GM23338 (cell line): ENCODE results near the gene PELO. TPM values are rescaled to one million over a fixed set of nuclear protein-coding genes. Genes with fewer than 3 reads are reported as not detected.

ENCODE experiments used
- ATAC-seq: fragments of 200-7000 bp; cut with Tn5 transposase; 3 replicates; pipeline ENCODE4 v1.9.1; 2020
- DNase-seq: peaks from one replicate; pipeline ENCODE4 v3.0.0-alpha.2; 2015; ENCODE audit warnings: low spot score
- H2AFZ ChIP-seq: fragments of 200-600 bp; sonication (generic); 2 replicates; pipeline ENCODE4 v1.8.0; 2016; ENCODE audit warnings: antibody characterized with exemption, mild to moderate bottlenecking, moderate library complexity
- H3F3A ChIP-seq: fragments of 200-600 bp; sonication (generic); replicated peaks from 2 replicates; pipeline ENCODE4 v1.8.0; 2017; ENCODE audit warnings: antibody characterized with exemption, mixed run types, low read depth
- H3K27ac ChIP-seq: fragments of 200-600 bp; sonication (generic); 2 replicates; pipeline ENCODE4 v1.6.1; 2016; ENCODE audit warnings: low read depth
- H3K27me3 ChIP-seq: fragments of 200-600 bp; sonication (generic); 2 replicates; pipeline ENCODE4 v1.8.0; 2016; ENCODE audit warnings: mild to moderate bottlenecking, mixed run types, moderate library complexity; ENCODE audit not compliant: insufficient read depth
- H3K36me3 ChIP-seq: fragments of 200-600 bp; sonication (generic); 2 replicates; pipeline ENCODE4 v1.8.0; 2016; ENCODE audit warnings: mild to moderate bottlenecking; ENCODE audit not compliant: insufficient read depth
- H3K4me1 ChIP-seq: fragments of 200-600 bp; sonication (generic); 2 replicates; pipeline ENCODE4 v1.8.0; 2016; ENCODE audit warnings: mild to moderate bottlenecking, moderate library complexity; ENCODE audit not compliant: insufficient read depth
- H3K4me2 ChIP-seq: fragments of 200-600 bp; sonication (generic); 2 replicates; pipeline ENCODE4 v1.7.1; 2017; ENCODE audit warnings: mixed run types
- H3K4me3 ChIP-seq: fragments of 200-600 bp; sonication (generic); 2 replicates; pipeline ENCODE4 v1.6.1; 2016; ENCODE audit warnings: mixed run types
- H3K79me2 ChIP-seq: fragments of 200-600 bp; sonication (generic); replicated peaks from 2 replicates; pipeline ENCODE4 v1.8.0; 2017; ENCODE audit warnings: mild to moderate bottlenecking; ENCODE audit not compliant: insufficient read depth
- H3K9me2 ChIP-seq: fragments of 200-600 bp; sonication (generic); 2 replicates; pipeline ENCODE4 v1.8.0; 2017; ENCODE audit not compliant: insufficient read depth
- H4K20me1 ChIP-seq: fragments of 200-600 bp; sonication (generic); replicated peaks from 2 replicates; pipeline ENCODE4 v1.8.0; 2017; ENCODE audit warnings: mild to moderate bottlenecking; ENCODE audit not compliant: insufficient read depth
- H3K27ac Mint-ChIP-seq: 2 replicates; pipeline ENCODE4 v1.8.0; 2020; ENCODE audit warnings: inconsistent platforms, mild to moderate bottlenecking, moderate library complexity, mixed read lengths
- H3K27me3 Mint-ChIP-seq: 3 replicates; pipeline ENCODE4 v1.8.0; 2022; ENCODE audit warnings: low read depth, mild to moderate bottlenecking, moderate library complexity, mixed read lengths, inconsistent platforms; ENCODE audit not compliant: insufficient read depth, poor library complexity
- H3K36me3 Mint-ChIP-seq: 3 replicates; pipeline ENCODE4 v1.8.0; 2021; ENCODE audit warnings: low read depth, mild to moderate bottlenecking, inconsistent platforms, moderate library complexity, mixed read lengths
- H3K4me1 Mint-ChIP-seq: 3 replicates; pipeline ENCODE4 v1.8.0; 2020; ENCODE audit warnings: mild to moderate bottlenecking, inconsistent platforms, mixed read lengths
- H3K4me3 Mint-ChIP-seq: 3 replicates; pipeline ENCODE4 v1.8.0; 2021; ENCODE audit warnings: moderate library complexity, mild to moderate bottlenecking, inconsistent platforms, mixed read lengths
- H3K9me3 Mint-ChIP-seq: 3 replicates; pipeline ENCODE4 v1.8.0; 2020; ENCODE audit warnings: moderate library complexity, mild to moderate bottlenecking, inconsistent platforms, mixed read lengths
- CREB1 ChIP-seq: fragments of 250-450 bp; sonication (Bioruptor Pico); IDR thresholded peaks from 2 replicates; pipeline ENCODE4 v1.5.0; 2020; ENCODE audit warnings: low read depth, mild to moderate bottlenecking, moderate library complexity
- EZH2 ChIP-seq: fragments of 200-600 bp; sonication (generic); IDR thresholded peaks from one replicate; pipeline ENCODE4 v1.8.0; 2017; ENCODE audit warnings: antibody characterized with exemption, mild to moderate bottlenecking, low read depth; ENCODE audit not compliant: unreplicated experiment
- EZH2phosphoT487 ChIP-seq: fragments of 200-600 bp; sonication (generic); IDR thresholded peaks from one replicate; pipeline ENCODE4 v1.8.1; 2018; ENCODE audit warnings: antibody characterized with exemption; ENCODE audit not compliant: unreplicated experiment
- JUNB ChIP-seq: IDR thresholded peaks from one replicate; pipeline ENCODE4 v1.6.1; 2016; ENCODE audit warnings: antibody characterized with exemption; ENCODE audit not compliant: unreplicated experiment
- NANOG ChIP-seq: IDR thresholded peaks from 2 replicates; pipeline ENCODE4 v1.6.1; 2016; ENCODE audit warnings: antibody characterized with exemption, borderline replicate concordance
- POLR2AphosphoS5 ChIP-seq: IDR thresholded peaks from 2 replicates; pipeline ENCODE4 v1.6.1; 2016; ENCODE audit warnings: antibody characterized with exemption, low read depth
- STAT1 ChIP-seq: IDR thresholded peaks from one replicate; pipeline ENCODE4 v1.6.1; 2016; ENCODE audit warnings: antibody characterized with exemption; ENCODE audit not compliant: unreplicated experiment
- ZNF114 ChIP-seq: fragments of 250-450 bp; sonication (Bioruptor Pico); IDR thresholded peaks from 2 replicates; pipeline ENCODE4 v1.5.0; 2020; ENCODE audit warnings: mild to moderate bottlenecking, moderate library complexity
- polyA plus RNA-seq: library from polyadenylated mRNA; unstranded; fragments of >200 nt; fragmentation: Nextera tagmentation; extraction: Ambion mirVana; gene quantifications from 2 replicates; pipeline ENCODE4 v1.2.1, GENCODE V29; 2016
- total RNA-seq: library from RNA; depleted of rRNA; stranded (reverse); fragments of >200 nt; shearing (Covaris generic); gene quantifications from 2 replicates; pipeline ENCODE4 v1.2.3, GENCODE V29; 2014
- TF ChIP-seq, protein P1 (sequence below): IDR thresholded peaks from 2 replicates; pipeline ENCODE4 v1.6.1; 2016; ENCODE audit warnings: antibody characterized with exemption
- TF ChIP-seq, protein P2 (sequence below): IDR thresholded peaks from one replicate; pipeline ENCODE4 v1.6.1; 2018; ENCODE audit warnings: antibody characterized with exemption; ENCODE audit not compliant: unreplicated experiment

PELO gene
- total and polyA plus RNA-seq, 2 experiments from 2014 or later: 13.6 to 15.6 TPM

DNA sequence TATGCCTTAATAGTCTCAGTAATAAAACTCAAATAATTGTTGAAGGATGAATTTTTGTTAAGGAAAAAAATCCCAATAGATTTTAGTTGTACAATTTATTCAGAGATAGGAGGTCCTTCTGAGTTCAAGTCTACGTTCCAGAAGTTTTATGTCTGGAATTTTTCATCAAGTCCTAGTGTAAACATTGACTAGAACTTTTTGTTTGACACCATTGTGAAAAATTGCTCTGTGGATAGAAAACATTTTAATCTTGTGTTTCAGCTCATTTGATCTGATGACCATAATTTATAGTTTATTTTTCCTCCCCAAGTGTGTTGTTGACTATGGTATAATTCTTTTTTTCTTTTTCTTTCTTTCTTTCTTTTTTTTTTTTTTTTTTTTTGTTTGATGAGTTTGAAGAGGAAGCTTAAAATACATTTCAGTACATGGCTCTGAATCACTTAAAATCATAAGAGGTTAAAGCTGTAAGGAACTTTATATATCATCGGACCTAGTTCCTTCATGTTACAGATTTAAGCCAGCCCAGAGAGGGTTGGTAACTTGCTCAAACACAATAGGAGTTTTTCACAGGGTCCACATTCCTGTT is 20.7 kb downstream of the PELO start:
- Histone ChIP-seq H3K27me3 (no peaks in the 10 kb centered on the region), H3K9me2 (no peaks in the 10 kb centered on the region), H3K36me3 (no peaks in the 10 kb centered on the region), H2AFZ (no peak overlapping the region), H3K4me2 (no peak overlapping the region), H3F3A (no peaks in the 10 kb centered on the region), H3K4me1 (peaks cover 10% of the 10 kb centered on the region), H3K79me2 (peaks cover 23% of the 10 kb centered on the region), H3K27ac (no peak overlapping the region), H4K20me1 (no peaks in the 10 kb centered on the region), H3K4me3 (no peak overlapping the region)
- Mint-ChIP-seq H3K27me3 (no peaks in the 10 kb centered on the region), H3K36me3 (peaks cover 6% of the 10 kb centered on the region; the same call in 2 of the 3 replicates), H3K4me3 (no peak overlapping the region), H3K27ac (no peak overlapping the region), H3K9me3 (no peaks in the 10 kb centered on the region), H3K4me1 (peaks cover 15% of the 10 kb centered on the region; the same call in 2 of the 3 replicates)
- TF ChIP-seq, protein P1, sequence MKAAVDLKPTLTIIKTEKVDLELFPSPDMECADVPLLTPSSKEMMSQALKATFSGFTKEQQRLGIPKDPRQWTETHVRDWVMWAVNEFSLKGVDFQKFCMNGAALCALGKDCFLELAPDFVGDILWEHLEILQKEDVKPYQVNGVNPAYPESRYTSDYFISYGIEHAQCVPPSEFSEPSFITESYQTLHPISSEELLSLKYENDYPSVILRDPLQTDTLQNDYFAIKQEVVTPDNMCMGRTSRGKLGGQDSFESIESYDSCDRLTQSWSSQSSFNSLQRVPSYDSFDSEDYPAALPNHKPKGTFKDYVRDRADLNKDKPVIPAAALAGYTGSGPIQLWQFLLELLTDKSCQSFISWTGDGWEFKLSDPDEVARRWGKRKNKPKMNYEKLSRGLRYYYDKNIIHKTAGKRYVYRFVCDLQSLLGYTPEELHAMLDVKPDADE: no peak
- TF ChIP-seq NANOG: no peak
- ATAC-seq: no peak
- no peak for DNase-seq

DNA sequence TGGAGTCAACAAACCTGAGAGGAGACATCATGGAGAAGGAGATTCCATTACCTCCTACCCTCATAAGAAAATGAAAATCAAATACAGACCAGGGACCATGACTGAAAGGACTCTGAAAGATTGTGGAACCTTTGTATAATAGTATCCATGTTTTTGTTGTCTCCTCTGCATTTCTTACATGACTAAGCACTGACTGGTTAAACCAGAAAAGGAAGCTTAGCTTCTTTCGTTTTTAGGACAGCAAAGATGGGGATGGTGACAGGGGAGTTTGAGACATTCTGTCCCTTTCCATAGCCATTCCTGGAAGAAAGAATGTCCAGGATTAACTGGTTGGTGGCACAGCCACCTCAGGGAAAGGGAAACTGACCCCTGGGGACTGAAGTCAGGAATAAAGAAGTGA is 22.2 kb downstream of the PELO start:
- no peak overlapping the region for H2AFZ ChIP-seq
- peaks cover 8% of the 10 kb centered on the region; the same call in 1 of the 2 replicates for H3K79me2 ChIP-seq
- no peaks in the 10 kb centered on the region for H3K27me3 ChIP-seq
- ATAC-seq (no peak), DNase-seq (no peak)
- TF ChIP-seq EZH2 (no peak), EZH2phosphoT487 (no peak), POLR2AphosphoS5 (no peak), ZNF114 (CRISPR knock-in tag) (no peak), CREB1 (no peak)
- no peaks in the 10 kb centered on the region for H3K9me3 Mint-ChIP-seq
- H4K20me1 ChIP-seq: no peaks in the 10 kb centered on the region
- no peaks in the 10 kb centered on the region for H3K36me3 Mint-ChIP-seq
- H3K4me3 Mint-ChIP-seq: no peak overlapping the region
- no peaks in the 10 kb centered on the region for H3F3A ChIP-seq
- H3K4me2 ChIP-seq: no peak overlapping the region
- H3K36me3 ChIP-seq: no peaks in the 10 kb centered on the region
- peaks cover 2% of the 10 kb centered on the region; the same call in 1 of the 2 replicates for H3K4me1 ChIP-seq
- H3K27me3 Mint-ChIP-seq: no peaks in the 10 kb centered on the region
- H3K27ac ChIP-seq: no peak overlapping the region
- peaks cover 5% of the 10 kb centered on the region; the same call in 2 of the 3 replicates for H3K4me1 Mint-ChIP-seq
- H3K4me3 ChIP-seq: no peak overlapping the region
- no peaks in the 10 kb centered on the region for H3K9me2 ChIP-seq
- H3K27ac Mint-ChIP-seq: no peak overlapping the region

DNA sequence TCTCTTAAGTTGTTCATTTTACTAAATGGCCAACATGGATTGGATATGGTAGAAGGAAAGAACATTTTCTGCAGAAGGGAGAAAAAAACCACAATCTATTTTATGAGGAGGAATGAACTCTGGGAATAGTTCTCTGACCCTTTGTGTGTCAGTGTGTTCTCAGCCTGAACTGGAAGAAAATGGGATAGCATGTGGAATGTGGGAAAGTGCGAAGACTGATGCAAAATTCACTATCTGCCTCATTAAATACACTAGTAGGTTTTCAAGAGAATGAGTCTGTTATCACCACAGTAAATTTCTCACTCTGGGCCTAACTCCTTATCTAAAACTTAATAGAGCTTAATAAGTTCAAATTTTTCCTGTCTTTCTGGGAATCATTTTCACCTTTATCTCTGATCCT is 22.7 kb downstream of the PELO start:
- no peaks in the 10 kb centered on the region for H3K4me1 Mint-ChIP-seq
- 0 out of 2 replicates have a peak, but pooled peaks cover 4% of the 10 kb centered on the region for H3K79me2 ChIP-seq
- no peak overlapping the region for H3K4me3 Mint-ChIP-seq
- no peak overlapping the region for H3K4me3 ChIP-seq
- no peak overlapping the region for H3K27ac ChIP-seq
- no peaks in the 10 kb centered on the region for H3K36me3 Mint-ChIP-seq
- H3K27ac Mint-ChIP-seq: no peak overlapping the region
- H3K4me1 ChIP-seq: no peaks in the 10 kb centered on the region
- H3K27me3 ChIP-seq: no peaks in the 10 kb centered on the region
- no peak for ATAC-seq
- H3K9me2 ChIP-seq: no peaks in the 10 kb centered on the region
- H3F3A ChIP-seq: no peaks in the 10 kb centered on the region
- no peaks in the 10 kb centered on the region for H3K9me3 Mint-ChIP-seq
- no peaks in the 10 kb centered on the region for H4K20me1 ChIP-seq
- H3K27me3 Mint-ChIP-seq: no peaks in the 10 kb centered on the region
- H2AFZ ChIP-seq: no peak overlapping the region
- H3K4me2 ChIP-seq: no peak overlapping the region
- DNase-seq: no peak
- no peaks in the 10 kb centered on the region for H3K36me3 ChIP-seq
- no peak for TF ChIP-seq EZH2
- no peak for TF ChIP-seq JUNB
- TF ChIP-seq, protein P2, sequence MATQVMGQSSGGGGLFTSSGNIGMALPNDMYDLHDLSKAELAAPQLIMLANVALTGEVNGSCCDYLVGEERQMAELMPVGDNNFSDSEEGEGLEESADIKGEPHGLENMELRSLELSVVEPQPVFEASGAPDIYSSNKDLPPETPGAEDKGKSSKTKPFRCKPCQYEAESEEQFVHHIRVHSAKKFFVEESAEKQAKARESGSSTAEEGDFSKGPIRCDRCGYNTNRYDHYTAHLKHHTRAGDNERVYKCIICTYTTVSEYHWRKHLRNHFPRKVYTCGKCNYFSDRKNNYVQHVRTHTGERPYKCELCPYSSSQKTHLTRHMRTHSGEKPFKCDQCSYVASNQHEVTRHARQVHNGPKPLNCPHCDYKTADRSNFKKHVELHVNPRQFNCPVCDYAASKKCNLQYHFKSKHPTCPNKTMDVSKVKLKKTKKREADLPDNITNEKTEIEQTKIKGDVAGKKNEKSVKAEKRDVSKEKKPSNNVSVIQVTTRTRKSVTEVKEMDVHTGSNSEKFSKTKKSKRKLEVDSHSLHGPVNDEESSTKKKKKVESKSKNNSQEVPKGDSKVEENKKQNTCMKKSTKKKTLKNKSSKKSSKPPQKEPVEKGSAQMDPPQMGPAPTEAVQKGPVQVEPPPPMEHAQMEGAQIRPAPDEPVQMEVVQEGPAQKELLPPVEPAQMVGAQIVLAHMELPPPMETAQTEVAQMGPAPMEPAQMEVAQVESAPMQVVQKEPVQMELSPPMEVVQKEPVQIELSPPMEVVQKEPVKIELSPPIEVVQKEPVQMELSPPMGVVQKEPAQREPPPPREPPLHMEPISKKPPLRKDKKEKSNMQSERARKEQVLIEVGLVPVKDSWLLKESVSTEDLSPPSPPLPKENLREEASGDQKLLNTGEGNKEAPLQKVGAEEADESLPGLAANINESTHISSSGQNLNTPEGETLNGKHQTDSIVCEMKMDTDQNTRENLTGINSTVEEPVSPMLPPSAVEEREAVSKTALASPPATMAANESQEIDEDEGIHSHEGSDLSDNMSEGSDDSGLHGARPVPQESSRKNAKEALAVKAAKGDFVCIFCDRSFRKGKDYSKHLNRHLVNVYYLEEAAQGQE: no peak
- TF ChIP-seq EZH2phosphoT487: no peak
- no peak for TF ChIP-seq ZNF114 (CRISPR knock-in tag)
- no peak for TF ChIP-seq POLR2AphosphoS5
- TF ChIP-seq STAT1: no peak
